Endothelial cell of umbilical vein (primary cell): ENCODE data around the gene CATSPERD. TPM values are rescaled to one million over a fixed set of nuclear protein-coding genes. Genes with fewer than 3 reads are reported as not detected.

Experiments used
- BruUV-seq: library from RNA; stranded (reverse); fragments of 400-500 nt; replicated peaks from 2 replicates; lab custom pipeline; 2021; lab: Mats Ljungman, UMichigan
- CTCF ChIA-PET: fragments of 300-600, 350-600 bp; sonication (Branson Sonifier 250); formaldehyde crosslinking; loops from one replicate; lab custom pipeline; 2021; ENCODE audit warnings: antibody characterized with exemption, inconsistent platforms; lab: Charles Lee
- POLR2A ChIA-PET: fragments of 300-600, 350-600 bp; sonication (Branson Sonifier 250); formaldehyde crosslinking; loops from one replicate; lab custom pipeline; 2021; ENCODE audit warnings: antibody characterized with exemption, inconsistent platforms; lab: Charles Lee
- DNase-seq: peaks from one replicate; pipeline ENCODE4 v3.0.0-alpha.2; 2011; ENCODE audit warnings: low read depth, low spot score
- FAIRE-seq: peaks from 2 replicates; lab custom pipeline; 2011; peaks lifted over from hg19 to GRCh38; lab: Jason Lieb, UNC
- H2AFZ ChIP-seq: 2 replicates; pipeline ENCODE4 v1.6.0; 2012; ENCODE audit warnings: low read depth, low read length, control low read depth, inconsistent platforms
- H3K27ac ChIP-seq: 2 replicates; pipeline ENCODE4 v1.5.1; 2011; ENCODE audit warnings: low read depth, mild to moderate bottlenecking, control low read depth, low read length, moderate library complexity; ENCODE audit not compliant: insufficient read depth
- H3K27me3 ChIP-seq, 2 experiments: 2 replicates each; pipeline versions ENCODE4 v1.6.0 to v1.6.1; 2011; ENCODE audit warnings: low read length in 2 of 2, mixed read lengths in 1 of 2; ENCODE audit not compliant: control insufficient read depth in 2 of 2, insufficient read depth in 2 of 2
- H3K36me3 ChIP-seq, 2 experiments: 2 replicates in 1 of 2; 3 replicates in 1 of 2; pipeline ENCODE4 v1.5.1; 2011; ENCODE audit warnings: low read length in 2 of 2, mild to moderate bottlenecking in 1 of 2, moderate library complexity in 1 of 2; ENCODE audit not compliant: control insufficient read depth in 2 of 2, insufficient read depth in 2 of 2; ENCODE audit errors: extremely low read depth in 1 of 2
- H3K4me1 ChIP-seq: 3 replicates; pipeline ENCODE4 v1.5.1; 2011; ENCODE audit warnings: mild to moderate bottlenecking, low read length; ENCODE audit not compliant: control insufficient read depth, insufficient read depth; ENCODE audit errors: extremely low read depth
- H3K4me2 ChIP-seq: 2 replicates; pipeline ENCODE4 v1.6.1; 2011; ENCODE audit warnings: low read length, control low read depth, mixed read lengths; ENCODE audit not compliant: insufficient read depth
- H3K4me3 ChIP-seq, 3 experiments: fragments of 200-600 bp in 1 of 3; sonication (generic), shearing (Covaris generic) in 1 of 3; replicated peaks in 1 of 3; 2 replicates each; pipeline ENCODE4 v1.5.1; 2011 to 2016; ENCODE audit warnings: control low read depth in 3 of 3, low read length in 3 of 3, mild to moderate bottlenecking in 2 of 3, inconsistent platforms in 1 of 3, low read depth in 1 of 3, moderate library complexity in 1 of 3; ENCODE audit not compliant: insufficient read depth in 1 of 3
- H3K79me2 ChIP-seq: 2 replicates; pipeline ENCODE4 v1.6.0; 2012; ENCODE audit warnings: low read length, inconsistent platforms; ENCODE audit not compliant: control insufficient read depth, insufficient read depth
- H3K9ac ChIP-seq: replicated peaks from 2 replicates; pipeline ENCODE3; 2011; ENCODE audit warnings: low read length, control low read depth; ENCODE audit not compliant: insufficient read depth; ENCODE audit errors: extremely low read depth
- H3K9me1 ChIP-seq: replicated peaks from 3 replicates; pipeline ENCODE4 v1.6.0; 2011; ENCODE audit warnings: mild to moderate bottlenecking, low read length; ENCODE audit not compliant: control insufficient read depth, insufficient read depth; ENCODE audit errors: extremely low read depth
- H3K9me3 ChIP-seq: replicated peaks from 2 replicates; pipeline ENCODE4 v1.5.1; 2012; ENCODE audit warnings: low read length, inconsistent platforms; ENCODE audit not compliant: control insufficient read depth, insufficient read depth
- H4K20me1 ChIP-seq: replicated peaks from 2 replicates; pipeline ENCODE3; 2011; ENCODE audit warnings: mild to moderate bottlenecking, low read length; ENCODE audit not compliant: control insufficient read depth, insufficient read depth; ENCODE audit errors: extremely low read depth
- EZH2 ChIP-seq: IDR thresholded peaks from 2 replicates; pipeline ENCODE4 v1.6.1; 2012; ENCODE audit warnings: borderline replicate concordance, low read depth, mild to moderate bottlenecking, moderate library complexity, low read length, inconsistent platforms; ENCODE audit not compliant: severe bottlenecking
- FOS ChIP-seq: IDR thresholded peaks from 2 replicates; pipeline ENCODE4 v1.6.1; 2011; ENCODE audit warnings: mild to moderate bottlenecking, low read length, moderate library complexity, borderline replicate concordance; ENCODE audit not compliant: insufficient read depth
- GATA2 ChIP-seq: IDR thresholded peaks from 2 replicates; pipeline ENCODE4 v1.7.0; 2011; ENCODE audit warnings: low read depth, mild to moderate bottlenecking, moderate library complexity, mixed read lengths, low read length; ENCODE audit not compliant: insufficient read length, insufficient read depth
- JUN ChIP-seq: IDR thresholded peaks from 2 replicates; pipeline ENCODE4 v1.6.1; 2011; ENCODE audit warnings: borderline replicate concordance, low read depth; ENCODE audit not compliant: insufficient read length, insufficient read depth
- MYC ChIP-seq: IDR thresholded peaks from one replicate; pipeline ENCODE4 v1.6.1; 2011; ENCODE audit warnings: mild to moderate bottlenecking, low read depth, low read length
- POLR2A ChIP-seq: IDR thresholded peaks from 2 replicates; pipeline ENCODE4 v1.6.1; 2012; ENCODE audit warnings: low read depth, mild to moderate bottlenecking, control low read depth, low read length
- POLR2AphosphoS5 ChIP-seq: IDR thresholded peaks from 2 replicates; pipeline ENCODE4 v1.6.1; 2012; ENCODE audit warnings: low read depth, mild to moderate bottlenecking, control low read depth, low read length, moderate library complexity; ENCODE audit not compliant: insufficient read depth
- dilution Hi-C: fragments of 300-500 bp; cut with MboI; formaldehyde crosslinking; loops from one replicate; pipeline ENCODE4 v1.15.0; 2019; ENCODE audit warnings: low sequenced_read_pairs; ENCODE audit not compliant: extremely low pct_ligation_motif_present
- intact Hi-C: fragments of 100-400 bp; cut with micrococcal nuclease; formaldehyde crosslinking; loops from one replicate; pipeline ENCODE4 v1.10.0; 2022
- polyA plus RNA-seq, 4 experiments: library from polyadenylated mRNA; depleted of rRNA in 3 of 4; stranded (reverse) in 3 of 4; unstranded in 1 of 4; fragments of >200 nt; gene quantifications; 2 replicates each; pipeline versions ENCODE4 v1.2.1 to v1.2.3, GENCODE V29; 2011 to 2012; ENCODE audit warnings: missing spikeins in 1 of 4
- total RNA-seq: library from RNA; stranded (reverse); gene quantifications from 2 replicates; pipeline ENCODE4 v1.2.3, GENCODE V29; 2021
- TF ChIP-seq, protein P1 (sequence below), 2 donors: IDR thresholded peaks; 1 replicate in 1 of 2; 2 replicates in 1 of 2; pipeline ENCODE4 v1.5.1; 2011; ENCODE audit warnings: low read length in 2 of 2, mild to moderate bottlenecking in 2 of 2, moderate library complexity in 2 of 2, control low read depth in 1 of 2, inconsistent platforms in 1 of 2, low read depth in 1 of 2; ENCODE audit not compliant: insufficient read depth in 1 of 2; ENCODE audit errors: extremely low read depth in 1 of 2
- TF ChIP-seq, protein P2 (sequence below): IDR thresholded peaks from 2 replicates; pipeline ENCODE4 v1.6.1; 2011; ENCODE audit not compliant: insufficient read depth, insufficient read length

CATSPERD gene
- total and polyA plus RNA-seq, 2 donors (not counting 3 experiments of a cell fraction or from before 2014, with no cell fraction given), result not detected

DNA sequence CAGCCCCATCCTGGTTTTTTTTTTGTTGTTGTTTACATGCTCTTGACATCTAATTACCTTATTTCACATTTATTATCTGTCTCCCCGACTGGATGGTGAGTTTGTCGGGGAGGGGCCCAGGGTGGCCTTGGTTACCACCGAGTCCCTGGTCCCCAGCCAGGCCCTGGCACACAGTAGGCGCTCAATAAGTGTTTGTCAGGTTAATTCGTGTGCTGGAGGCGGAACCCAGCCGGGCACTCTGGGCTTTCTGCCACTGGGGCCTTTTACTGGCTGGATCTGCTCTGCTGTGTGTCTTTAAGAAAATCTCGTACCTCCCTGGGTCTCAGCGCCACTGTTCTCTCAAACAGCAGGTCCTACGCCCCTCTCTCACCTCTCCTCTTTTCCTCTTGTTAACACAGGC, 89.0 kb downstream of the CATSPERD start:
- Histone ChIP-seq H3K9me1 (no peaks in the 10 kb centered on the region), H3K79me2 (no peaks in the 10 kb centered on the region), H3K9me3 (no peaks in the 10 kb centered on the region), H3K4me3 (no peak overlapping the region), H3K4me2 (no peak overlapping the region), H3K9ac (no peak overlapping the region), H3K27me3 (peaks cover 2 to 7% of the 10 kb centered on the region in 2 experiments), H3K36me3 (no peaks in the 10 kb centered on the region), H3K27ac (no peak overlapping the region), H3K4me1 (no peaks in the 10 kb centered on the region), H2AFZ (no peak overlapping the region), H4K20me1 (no peaks in the 10 kb centered on the region)
- BruUV-seq, result no TSS peak
- FAIRE-seq (no peak), DNase-seq (no peak)
- intact Hi-C loops, result loop anchor here (10.0 kb wide), 1 partner anchor 175 kb away; no protein-coding TSS in a partner anchor
- CTCF ChIA-PET, result interaction anchor here (1.2 kb wide), 1 partner anchor 28 kb away, joined by 4 read pairs; no protein-coding TSS in a partner anchor
- TF ChIP-seq JUN, result no peak
- TF ChIP-seq, protein P1, sequence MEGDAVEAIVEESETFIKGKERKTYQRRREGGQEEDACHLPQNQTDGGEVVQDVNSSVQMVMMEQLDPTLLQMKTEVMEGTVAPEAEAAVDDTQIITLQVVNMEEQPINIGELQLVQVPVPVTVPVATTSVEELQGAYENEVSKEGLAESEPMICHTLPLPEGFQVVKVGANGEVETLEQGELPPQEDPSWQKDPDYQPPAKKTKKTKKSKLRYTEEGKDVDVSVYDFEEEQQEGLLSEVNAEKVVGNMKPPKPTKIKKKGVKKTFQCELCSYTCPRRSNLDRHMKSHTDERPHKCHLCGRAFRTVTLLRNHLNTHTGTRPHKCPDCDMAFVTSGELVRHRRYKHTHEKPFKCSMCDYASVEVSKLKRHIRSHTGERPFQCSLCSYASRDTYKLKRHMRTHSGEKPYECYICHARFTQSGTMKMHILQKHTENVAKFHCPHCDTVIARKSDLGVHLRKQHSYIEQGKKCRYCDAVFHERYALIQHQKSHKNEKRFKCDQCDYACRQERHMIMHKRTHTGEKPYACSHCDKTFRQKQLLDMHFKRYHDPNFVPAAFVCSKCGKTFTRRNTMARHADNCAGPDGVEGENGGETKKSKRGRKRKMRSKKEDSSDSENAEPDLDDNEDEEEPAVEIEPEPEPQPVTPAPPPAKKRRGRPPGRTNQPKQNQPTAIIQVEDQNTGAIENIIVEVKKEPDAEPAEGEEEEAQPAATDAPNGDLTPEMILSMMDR (IDR thresholded peaks at IDR 0.05; ENCODE audit: extremely low read depth in 1 of 2, insufficient read depth in 1 of 2, low read depth in 1 of 2, low read length in 2 of 2), result no peak
- TF ChIP-seq FOS, result no peak
- no peak for TF ChIP-seq EZH2
- no peak for TF ChIP-seq POLR2AphosphoS5
- TF ChIP-seq POLR2A, result no peak
- no peak for TF ChIP-seq MYC
- TF ChIP-seq, protein P2, sequence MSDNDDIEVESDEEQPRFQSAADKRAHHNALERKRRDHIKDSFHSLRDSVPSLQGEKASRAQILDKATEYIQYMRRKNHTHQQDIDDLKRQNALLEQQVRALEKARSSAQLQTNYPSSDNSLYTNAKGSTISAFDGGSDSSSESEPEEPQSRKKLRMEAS, result no peak
- TF ChIP-seq GATA2, result no peak
- POLR2A ChIA-PET, result no interaction called here
- dilution Hi-C loops, result no loop called here
